Measurements from ENCODE around the gene TDRD3. TPM values are rescaled to one million over a fixed set of nuclear protein-coding genes. Genes with fewer than 3 reads are reported as not detected.

The TDRD3 gene
- total RNA-seq, 3 donors from 2014 or later, result 30.6 to 52.1 (median 32.1) TPM

DNA sequence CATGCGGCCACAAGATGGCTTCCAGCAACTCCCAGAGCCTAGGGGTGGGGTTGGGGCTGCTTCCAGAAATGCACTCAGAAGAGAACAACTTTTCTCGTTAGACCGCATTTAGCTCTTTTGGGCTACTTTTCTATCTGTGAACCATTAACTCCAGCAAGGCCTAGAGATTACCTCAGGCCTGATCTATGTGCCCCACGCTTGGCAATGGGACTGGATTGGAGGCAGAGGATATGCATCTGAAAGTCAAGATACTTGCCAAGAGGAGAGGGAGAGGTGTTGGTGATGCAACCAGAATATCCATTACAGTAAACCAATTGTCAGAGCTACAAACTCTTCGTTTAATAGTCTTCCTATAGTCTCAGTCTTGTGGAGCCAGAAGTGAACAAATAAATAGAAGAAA, 177.7 kb downstream of the TDRD3 start:
- no peaks in the 10 kb centered on the region for H3K9me3 ChIP-seq
- no peaks in the 10 kb centered on the region for H3K36me3 ChIP-seq
- no peak overlapping the region for H3K27ac ChIP-seq
- intact Hi-C loops (cut with DNase I; ENCODE audit: low total_unique reads), result no loop called here
- DNase-seq (ENCODE audit: low spot score in 2 of 2), result no peak
- H3K27me3 ChIP-seq, result no peaks in the 10 kb centered on the region
- no peak for TF ChIP-seq CTCF (IDR thresholded peaks at IDR 0.05)
- no peak for TF ChIP-seq POLR2AphosphoS5 (IDR thresholded peaks at IDR 0.05)
- TF ChIP-seq POLR2A (IDR thresholded peaks at IDR 0.05), result no peak
- no peaks in the 10 kb centered on the region for H3K4me1 ChIP-seq
- H3K4me3 ChIP-seq, result no peak overlapping the region

- Histone ChIP-seq H3K36me3 (no peaks in the 10 kb centered on the region), H3K4me1 (no peaks in the 10 kb centered on the region), H3K27ac (no peak overlapping the region), H3K9me3 (no peaks in the 10 kb centered on the region), H3K27me3 (no peaks in the 10 kb centered on the region), H3K4me3 (no peak overlapping the region)
- intact Hi-C loops (cut with DNase I; ENCODE audit: low total_unique reads), result no loop called here
- TF ChIP-seq POLR2A (IDR thresholded peaks at IDR 0.05) (no peak), CTCF (IDR thresholded peaks at IDR 0.05) (no peak), POLR2AphosphoS5 (IDR thresholded peaks at IDR 0.05) (no peak)
- no peak for DNase-seq (ENCODE audit: low spot score in 2 of 2)
Observed at GRCh38 chr13:60575142-60575541, 178.1 kb downstream of the TDRD3 start.

GRCh38 chr13:60577761-60578160, 180.7 kb downstream of the TDRD3 start:
- no peak for DNase-seq (ENCODE audit: low spot score in 2 of 2)
- H3K27me3 ChIP-seq, result no peaks in the 10 kb centered on the region
- no peak overlapping the region for H3K4me3 ChIP-seq
- no peak for TF ChIP-seq POLR2A (IDR thresholded peaks at IDR 0.05)
- TF ChIP-seq CTCF (IDR thresholded peaks at IDR 0.05), result no peak
- TF ChIP-seq POLR2AphosphoS5 (IDR thresholded peaks at IDR 0.05), result no peak
- no peaks in the 10 kb centered on the region for H3K36me3 ChIP-seq
- H3K27ac ChIP-seq, result no peak overlapping the region
- intact Hi-C loops (cut with DNase I; ENCODE audit: low total_unique reads), result no loop called here
- no peaks in the 10 kb centered on the region for H3K9me3 ChIP-seq
- no peaks in the 10 kb centered on the region for H3K4me1 ChIP-seq

DNA sequence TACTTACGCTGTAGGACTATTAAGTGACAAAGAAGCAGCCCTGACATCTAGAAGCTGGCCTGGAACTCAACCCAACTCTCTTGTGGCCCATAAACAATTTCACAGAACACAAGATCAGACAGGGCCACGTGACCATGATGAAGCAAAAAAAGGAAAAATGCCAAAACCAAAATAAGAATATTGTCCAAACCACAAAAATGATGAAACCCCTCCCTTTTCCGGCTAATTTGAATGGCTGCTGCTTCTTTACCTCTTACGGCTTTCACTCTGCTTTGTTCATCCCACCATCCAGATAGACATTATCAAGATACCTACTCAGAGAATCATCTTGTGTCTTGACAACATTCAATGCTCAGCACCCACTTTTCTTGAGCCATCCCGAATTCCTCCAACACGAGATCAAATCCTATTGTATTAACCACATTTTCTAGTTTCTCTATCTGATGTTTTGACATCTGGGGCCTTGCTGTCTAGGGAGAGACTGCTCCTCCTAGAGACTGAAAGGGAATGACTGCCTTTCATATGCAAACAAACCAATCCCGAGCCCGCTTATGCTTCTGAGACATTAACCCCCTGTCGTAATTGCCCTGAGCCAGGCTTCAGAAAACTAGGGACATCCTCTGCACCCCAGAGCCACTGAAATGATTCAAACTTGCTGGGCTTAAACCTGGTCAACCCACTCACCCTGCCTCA, 186.3 kb downstream of the TDRD3 start:
- Histone ChIP-seq H3K36me3 (no peaks in the 10 kb centered on the region), H3K4me1 (no peaks in the 10 kb centered on the region), H3K27me3 (no peaks in the 10 kb centered on the region), H3K9me3 (peaks cover 0 to 5% of the 10 kb centered on the region in 2 donors), H3K27ac (peak overlapping the region; percentile 12 to 73), H3K4me3 (peak overlapping the region in 1 of 3 donors; percentile 40)
- DNase-seq (ENCODE audit: low spot score in 2 of 2), result no peak
- intact Hi-C loops (cut with DNase I; ENCODE audit: low total_unique reads), result no loop called here
- TF ChIP-seq POLR2A (IDR thresholded peaks at IDR 0.05) (no peak), CTCF (IDR thresholded peaks at IDR 0.05) (no peak), POLR2AphosphoS5 (IDR thresholded peaks at IDR 0.05) (no peak)

DNA sequence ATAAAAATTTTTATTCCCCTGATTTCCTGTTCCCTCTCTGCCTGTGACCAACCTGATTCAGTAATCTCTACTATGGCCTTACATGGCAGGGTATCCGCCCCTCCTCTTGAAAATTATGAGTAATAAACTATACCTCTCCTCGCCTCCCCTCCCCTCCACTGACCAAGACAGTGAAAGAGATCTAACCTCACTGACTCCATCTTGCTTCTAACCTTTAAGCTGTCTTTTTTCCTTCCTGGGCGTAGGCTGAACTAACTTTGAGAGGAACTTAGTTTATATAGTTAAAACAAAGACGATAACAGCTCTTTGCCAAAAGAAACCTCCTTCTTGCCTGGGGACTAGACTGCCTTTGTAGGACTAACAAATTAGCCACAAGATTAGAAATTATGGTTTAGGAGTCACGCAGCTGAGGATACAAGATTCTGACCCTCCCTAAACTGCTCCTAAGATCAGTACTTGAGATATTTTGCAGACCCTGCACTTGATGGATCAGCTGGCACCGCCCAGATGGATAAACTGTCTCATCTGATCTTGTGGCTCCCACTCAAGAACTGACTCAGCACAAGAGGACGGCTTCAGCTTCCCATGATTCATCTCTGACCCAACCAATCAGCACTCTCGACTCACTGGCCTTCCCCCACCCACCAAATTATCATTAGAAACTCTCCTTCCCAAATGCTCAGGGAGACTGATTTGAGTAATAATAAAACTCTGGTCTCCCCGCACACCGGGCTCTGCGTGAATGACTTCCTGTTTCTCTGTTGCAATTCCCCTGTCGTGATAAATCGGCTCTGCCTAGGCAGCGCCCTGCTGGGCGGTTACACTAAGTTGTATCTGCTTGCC, 187.1 kb downstream of the TDRD3 start:
- peak overlapping the region; percentile 12 to 73 for H3K27ac ChIP-seq
- no peaks in the 10 kb centered on the region for H3K27me3 ChIP-seq
- H3K4me3 ChIP-seq, result peak overlapping the region in 2 of 3 donors; percentile 6 to 39
- TF ChIP-seq POLR2A (IDR thresholded peaks at IDR 0.05) (no peak), POLR2AphosphoS5 (IDR thresholded peaks at IDR 0.05) (no peak), CTCF (IDR thresholded peaks at IDR 0.05) (no peak)
- no peak for DNase-seq (ENCODE audit: low spot score in 2 of 2)
- intact Hi-C loops (cut with DNase I; ENCODE audit: low total_unique reads), result no loop called here
- H3K36me3 ChIP-seq, result no peaks in the 10 kb centered on the region
- H3K4me1 ChIP-seq, result no peaks in the 10 kb centered on the region
- H3K9me3 ChIP-seq, result peaks cover 0 to 5% of the 10 kb centered on the region in 2 donors

Measured in breast epithelium (tissue), 4 donors.